ENCODE data around the gene MSANTD3. TPM values are rescaled to one million over a fixed set of nuclear protein-coding genes. Genes with fewer than 3 reads are reported as not detected.

MSANTD3 gene
- total and polyA plus RNA-seq, 2 of the 13 experiments (the other 11 are each of a cell fraction or from before 2014, with no cell fraction given), result 10.1 to 19.2 TPM

- Histone ChIP-seq H3K9ac (ENCODE audit: insufficient read depth, low read depth, low read length) (no peak overlapping the region), H3K79me2 (ENCODE audit: insufficient read depth, low read length) (no peaks in the 10 kb centered on the region), H3K36me3 (replicated peaks in 1 of 2; ENCODE audit: control insufficient read depth in 1 of 2, insufficient read depth in 2 of 2, low read length in 2 of 2) (no peaks in the 10 kb centered on the region), H3K4me3 (replicated peaks in 1 of 3; ENCODE audit: insufficient read depth in 1 of 3, low read depth in 2 of 3, low read length in 3 of 3) (no peak overlapping the region), H3K9me3 (ENCODE audit: low read length) (no peaks in the 10 kb centered on the region), H3K27ac (ENCODE audit: extremely low read length, insufficient read depth, low read length) (no peak overlapping the region), H3K27me3 (ENCODE audit: control insufficient read depth in 1 of 2, insufficient read depth in 2 of 2, low read length in 2 of 2) (no peaks in the 10 kb centered on the region), H2AFZ (ENCODE audit: low read length) (no peak overlapping the region), H4K20me1 (ENCODE audit: insufficient read depth, low read length) (no peaks in the 10 kb centered on the region), H3K4me2 (ENCODE audit: low read depth, low read length) (no peak overlapping the region), H3K4me1 (ENCODE audit: insufficient read depth, low read length) (peaks cover 10% of the 10 kb centered on the region)
- 42% methylated on average over 2 of the region's 2 CpGs for WGBS (ENCODE audit: low lambda C conversion rate)
- ChIA-PET POLR2A (interaction anchor here (1.1 kb wide), 1 partner anchor 64 kb away, joined by 3 read pairs; no protein-coding TSS in a partner anchor), CTCF (ENCODE audit: low intra/inter-chr PET ratio, low total read pairs) (no interaction called here)
- intact Hi-C loops (cut with micrococcal nuclease; ENCODE audit: unreplicated experiment), result loop anchor here (1.0 kb wide), 1 partner anchor 465 kb away; no protein-coding TSS in a partner anchor
- no TSS peak for BruUV-seq (replicated peaks)
- ATAC-seq (peak; percentile 70), FAIRE-seq (peak; percentile 39), DNase-seq (ENCODE audit: low spot score) (peak; percentile 18)
- TF ChIP-seq ZGPAT (CRISPR knock-in tag; IDR thresholded peaks at IDR 0.05) (no peak), STAG1 (CRISPR knock-in tag; IDR thresholded peaks at IDR 0.05) (peak; percentile 48), CTCF (CRISPR knock-in tag; IDR thresholded peaks at IDR 0.05) (peak; percentile 52), SRF (IDR thresholded peaks at IDR 0.05; ENCODE audit: low read depth, low read length) (no peak)
- in situ Hi-C loops (cut with HindIII; ENCODE audit: extremely low pct_ligation_motif_present, low pct_unique_long_range_greater_than_20kb), result no loop called here
Measured at GRCh38 chr9:100492952-100493351, 66.0 kb downstream of the MSANTD3 start.

GRCh38 chr9:100498592-100498991 is 71.6 kb downstream of the MSANTD3 start:
- 50% methylated on average over 5 of the region's 5 CpGs for WGBS (ENCODE audit: low lambda C conversion rate)
- Histone ChIP-seq H3K4me2 (ENCODE audit: low read depth, low read length) (no peak overlapping the region), H2AFZ (ENCODE audit: low read length) (no peak overlapping the region), H3K4me3 (replicated peaks in 1 of 3; ENCODE audit: insufficient read depth in 1 of 3, low read depth in 2 of 3, low read length in 3 of 3) (no peak overlapping the region), H3K9me3 (ENCODE audit: low read length) (no peaks in the 10 kb centered on the region), H3K27ac (ENCODE audit: extremely low read length, insufficient read depth, low read length) (no peak overlapping the region), H3K27me3 (ENCODE audit: control insufficient read depth in 1 of 2, insufficient read depth in 2 of 2, low read length in 2 of 2) (no peaks in the 10 kb centered on the region), H3K4me1 (ENCODE audit: insufficient read depth, low read length) (no peaks in the 10 kb centered on the region), H3K9ac (ENCODE audit: insufficient read depth, low read depth, low read length) (no peak overlapping the region), H4K20me1 (ENCODE audit: insufficient read depth, low read length) (no peaks in the 10 kb centered on the region), H3K79me2 (ENCODE audit: insufficient read depth, low read length) (no peaks in the 10 kb centered on the region), H3K36me3 (replicated peaks in 1 of 2; ENCODE audit: control insufficient read depth in 1 of 2, insufficient read depth in 2 of 2, low read length in 2 of 2) (no peaks in the 10 kb centered on the region)
- DNase-seq (ENCODE audit: low spot score) (no peak), FAIRE-seq (no peak), ATAC-seq (no peak)
- in situ Hi-C loops (cut with HindIII; ENCODE audit: extremely low pct_ligation_motif_present, low pct_unique_long_range_greater_than_20kb), result no loop called here
- BruUV-seq (replicated peaks), result no TSS peak
- ChIA-PET CTCF (ENCODE audit: low intra/inter-chr PET ratio, low total read pairs) (no interaction called here), POLR2A (no interaction called here)
- intact Hi-C loops (cut with micrococcal nuclease; ENCODE audit: unreplicated experiment), result no loop called here
- TF ChIP-seq ZXDC (CRISPR knock-in tag; IDR thresholded peaks at IDR 0.05) (no peak), ZBTB7A (CRISPR knock-in tag; IDR thresholded peaks at IDR 0.05) (no peak), CREB1 (IDR thresholded peaks at IDR 0.05) (peak; percentile 64), CREB1 (CRISPR knock-in tag; IDR thresholded peaks at IDR 0.05) (no peak), ATF3 (CRISPR knock-in tag; IDR thresholded peaks at IDR 0.05) (0 out of 2 replicates have a peak, but pooled peaks have one; percentile 47), DDIT3 (CRISPR knock-in tag; IDR thresholded peaks at IDR 0.05) (no peak), ZNF644 (CRISPR knock-in tag; IDR thresholded peaks at IDR 0.05; ENCODE audit: low read depth) (no peak), FOXK2 (IDR thresholded peaks at IDR 0.05) (no peak), FOXA3 (CRISPR knock-in tag; IDR thresholded peaks at IDR 0.05) (peak; percentile 39; the same call in 1 of the 2 replicates), FOSL1 (CRISPR knock-in tag; IDR thresholded peaks at IDR 0.05; ENCODE audit: borderline replicate concordance) (peak; percentile 62; the same call in 1 of the 2 replicates)
